ENCODE data around the gene CCDC178.

CCDC178 gene

DNA sequence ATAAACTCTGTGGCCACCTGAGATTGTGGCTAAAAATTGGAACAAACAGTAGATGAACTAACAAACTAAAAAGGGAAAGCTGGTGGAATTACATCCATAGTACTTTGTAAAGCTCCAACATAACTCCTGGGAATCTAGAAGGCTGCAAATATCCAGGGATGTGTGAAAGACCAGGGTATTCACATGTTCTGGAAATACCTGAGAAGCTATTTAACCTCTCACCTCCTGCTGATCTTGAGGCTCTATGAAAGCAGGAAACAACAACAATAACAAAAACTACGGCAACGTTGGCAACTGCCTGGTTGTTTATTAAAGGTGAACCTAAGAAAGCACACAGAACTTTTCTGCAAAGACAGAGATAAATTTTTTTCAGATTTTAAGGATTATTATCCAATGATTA is 171.3 kb downstream of the CCDC178 start:
- in situ Hi-C loops (cut with HindIII; ENCODE audit: low pct_unique_long_range_greater_than_20kb, low sequenced_read_pairs), result no loop called here
- no peak for DNase-seq (ENCODE audit: low read depth in 1 of 2, low spot score in 1 of 2)
- TF ChIP-seq JUND (IDR thresholded peaks at IDR 0.05; ENCODE audit: low read depth), result no peak

DNA sequence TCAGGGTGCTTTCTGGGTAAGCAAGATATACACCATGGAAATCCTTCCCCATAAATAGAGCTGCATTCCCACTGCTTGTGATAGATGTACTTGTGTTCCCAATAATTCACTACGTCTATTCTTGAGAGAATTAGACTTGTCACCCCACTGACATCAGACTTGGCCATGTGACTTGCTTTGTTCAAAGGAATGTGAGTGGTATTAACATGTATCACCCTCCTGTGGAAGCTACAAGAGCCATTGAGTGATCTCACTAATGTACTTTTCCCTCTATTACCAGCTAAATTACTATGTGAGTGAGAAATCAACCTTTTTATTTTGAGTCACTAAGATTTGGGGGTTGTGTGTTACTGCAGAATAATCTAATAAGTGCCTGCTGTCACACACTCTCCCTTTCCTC is 176.0 kb downstream of the CCDC178 start:
- in situ Hi-C loops (cut with HindIII; ENCODE audit: low pct_unique_long_range_greater_than_20kb, low sequenced_read_pairs), result no loop called here
- DNase-seq (ENCODE audit: low read depth in 1 of 2, low spot score in 1 of 2), result no peak
- TF ChIP-seq JUND (IDR thresholded peaks at IDR 0.05; ENCODE audit: low read depth), result no peak

DNA sequence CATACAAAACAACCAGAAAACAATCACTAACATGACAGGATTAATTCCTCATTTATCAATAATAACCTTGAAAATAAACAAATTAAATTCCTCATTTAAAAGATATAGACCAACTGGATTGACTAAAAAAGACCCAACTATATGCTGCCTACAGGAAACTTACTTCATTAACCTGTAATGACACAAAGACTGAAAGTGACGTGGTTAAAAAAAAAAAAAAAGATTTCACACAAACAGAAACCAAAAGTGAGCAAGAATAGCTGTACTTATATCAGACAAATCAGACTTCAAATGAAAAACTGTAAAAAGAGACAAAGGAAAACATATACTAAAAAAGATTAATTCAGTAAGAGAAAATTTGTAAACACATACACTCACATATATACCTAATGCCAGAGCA is 201.2 kb downstream of the CCDC178 start:
- DNase-seq (ENCODE audit: low read depth in 1 of 2, low spot score in 1 of 2), result no peak
- in situ Hi-C loops (cut with HindIII; ENCODE audit: low pct_unique_long_range_greater_than_20kb, low sequenced_read_pairs), result no loop called here
- TF ChIP-seq JUND (IDR thresholded peaks at IDR 0.05; ENCODE audit: low read depth), result no peak

GRCh38 chr18:33232318-33232626 is 208.2 kb downstream of the CCDC178 start:
- in situ Hi-C loops (cut with HindIII; ENCODE audit: low pct_unique_long_range_greater_than_20kb, low sequenced_read_pairs), result no loop called here
- DNase-seq (ENCODE audit: low read depth in 1 of 2, low spot score in 1 of 2), result no peak

GRCh38 chr18:33231474-33232317 is 208.8 kb downstream of the CCDC178 start:
- in situ Hi-C loops (cut with HindIII; ENCODE audit: low pct_unique_long_range_greater_than_20kb, low sequenced_read_pairs), result no loop called here
- DNase-seq (ENCODE audit: low read depth in 1 of 2, low spot score in 1 of 2), result peak; percentile 9 to 70
- no peak for TF ChIP-seq JUND (IDR thresholded peaks at IDR 0.05; ENCODE audit: low read depth)

More at GRCh38 chr18:33232318-33232626, 208.2 kb downstream of the CCDC178 start:
- TF ChIP-seq JUND (IDR thresholded peaks at IDR 0.05; ENCODE audit: low read depth), result no peak

DNA sequence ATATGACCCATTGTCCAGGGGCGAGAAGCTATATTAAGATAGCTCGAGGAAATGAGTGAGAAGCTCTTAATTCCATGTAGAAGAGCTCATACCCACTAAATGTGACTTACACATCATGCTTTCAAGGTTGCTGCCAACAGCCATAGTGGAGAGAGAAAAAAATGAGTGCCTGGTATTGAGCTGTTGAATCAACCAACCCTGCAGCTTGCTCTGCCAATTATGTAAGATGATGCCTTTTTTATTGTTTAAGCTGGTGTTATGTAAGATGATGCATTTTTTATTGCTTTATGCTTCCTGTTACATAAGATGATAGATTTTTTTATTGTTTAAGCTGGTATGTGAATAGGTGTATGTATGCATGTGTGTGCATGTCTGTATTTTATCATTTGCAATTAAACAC is 228.2 kb downstream of the CCDC178 start:
- DNase-seq (ENCODE audit: low read depth in 1 of 2, low spot score in 1 of 2), result no peak
- in situ Hi-C loops (cut with HindIII; ENCODE audit: low pct_unique_long_range_greater_than_20kb, low sequenced_read_pairs), result no loop called here
- no peak for TF ChIP-seq JUND (IDR thresholded peaks at IDR 0.05; ENCODE audit: low read depth)

GRCh38 chr18:33210575-33211189 is 229.8 kb downstream of the CCDC178 start:
- in situ Hi-C loops (cut with HindIII; ENCODE audit: low pct_unique_long_range_greater_than_20kb, low sequenced_read_pairs), result no loop called here
- peak; percentile 4 to 39 for DNase-seq (ENCODE audit: low read depth in 1 of 2, low spot score in 1 of 2)
- TF ChIP-seq JUND (IDR thresholded peaks at IDR 0.05; ENCODE audit: low read depth), result no peak

DNA sequence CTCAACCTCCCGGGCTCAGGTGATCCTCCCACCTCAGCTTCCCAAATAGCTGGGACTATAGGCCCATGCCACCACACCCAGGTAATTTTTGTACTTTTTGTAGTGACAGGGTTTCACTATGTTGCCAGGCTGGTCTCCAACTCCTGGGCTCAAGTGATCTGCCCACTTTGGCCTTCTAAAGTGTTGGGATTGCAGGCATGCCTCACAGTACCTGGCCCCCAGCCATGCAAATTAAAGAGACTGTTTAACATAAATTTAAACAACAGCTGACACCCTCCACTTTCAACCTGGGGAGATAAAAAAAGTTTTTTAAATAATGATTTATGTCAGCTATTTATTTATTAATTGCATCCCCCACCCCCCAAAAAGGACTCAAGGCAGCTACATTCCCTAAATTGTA is 234.7 kb downstream of the CCDC178 start:
- DNase-seq (ENCODE audit: low read depth in 1 of 2, low spot score in 1 of 2), result no peak
- in situ Hi-C loops (cut with HindIII; ENCODE audit: low pct_unique_long_range_greater_than_20kb, low sequenced_read_pairs), result no loop called here
- TF ChIP-seq JUND (IDR thresholded peaks at IDR 0.05; ENCODE audit: low read depth), result no peak

DNA sequence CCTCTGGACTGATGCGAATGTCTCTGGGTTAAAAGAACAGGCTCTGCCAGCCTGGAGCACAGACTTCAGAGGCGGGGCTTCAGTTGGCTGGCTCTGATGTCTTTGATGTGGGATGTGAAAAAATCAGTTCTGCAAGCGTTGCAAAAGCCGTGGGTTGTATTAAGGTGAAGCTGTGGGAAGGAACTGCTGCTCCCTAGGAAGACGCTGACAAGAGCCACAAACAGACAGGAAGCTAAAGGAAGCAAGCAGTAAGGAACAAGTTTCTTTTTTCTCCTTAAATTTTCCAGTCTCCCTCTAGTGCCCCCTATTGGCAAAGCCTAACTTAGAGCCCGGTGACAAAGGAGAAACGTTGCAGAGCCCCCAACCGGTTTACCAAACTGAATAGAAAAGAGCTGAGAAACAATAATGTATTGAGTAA is 239.0 kb downstream of the CCDC178 start:
- in situ Hi-C loops (cut with HindIII; ENCODE audit: low pct_unique_long_range_greater_than_20kb, low sequenced_read_pairs), result no loop called here
- DNase-seq (ENCODE audit: low read depth in 1 of 2, low spot score in 1 of 2), result peak in 1 of 2 experiments; percentile 38
- TF ChIP-seq JUND (IDR thresholded peaks at IDR 0.05; ENCODE audit: low read depth), result no peak

GRCh38 chr18:33195795-33196194 is 244.7 kb downstream of the CCDC178 start:
- DNase-seq (ENCODE audit: low read depth in 1 of 2, low spot score in 1 of 2), result no peak
- TF ChIP-seq JUND (IDR thresholded peaks at IDR 0.05; ENCODE audit: low read depth), result no peak
- in situ Hi-C loops (cut with HindIII; ENCODE audit: low pct_unique_long_range_greater_than_20kb, low sequenced_read_pairs), result no loop called here

- no peak for DNase-seq (ENCODE audit: low read depth in 1 of 2, low spot score in 1 of 2)
Measured at GRCh38 chr18:33194793-33195192, 245.7 kb downstream of the CCDC178 start.

DNA sequence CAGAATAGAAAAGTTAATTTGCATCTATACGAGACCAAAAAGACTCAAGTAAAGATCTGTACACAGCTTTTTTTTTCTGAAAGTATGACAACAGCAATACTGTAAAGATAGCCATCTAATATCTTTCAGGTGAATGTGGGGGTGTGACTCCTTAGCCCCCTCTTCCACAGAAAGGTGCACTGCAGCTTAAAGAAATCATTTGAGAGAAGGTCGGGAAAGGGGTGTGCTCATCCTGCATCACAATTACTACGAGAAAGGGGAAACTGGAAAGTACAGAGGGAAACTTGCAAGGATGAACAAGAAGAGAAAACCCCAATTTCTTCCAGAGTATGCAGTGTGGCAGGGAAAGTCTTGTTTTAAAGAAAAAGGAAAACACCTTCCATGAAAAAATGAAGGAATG is 255.6 kb downstream of the CCDC178 start:
- in situ Hi-C loops (cut with HindIII; ENCODE audit: low pct_unique_long_range_greater_than_20kb, low sequenced_read_pairs), result no loop called here
- no peak for DNase-seq (ENCODE audit: low read depth in 1 of 2, low spot score in 1 of 2)
- TF ChIP-seq JUND (IDR thresholded peaks at IDR 0.05; ENCODE audit: low read depth), result no peak

More at GRCh38 chr18:33194793-33195192, 245.7 kb downstream of the CCDC178 start:
- TF ChIP-seq JUND (IDR thresholded peaks at IDR 0.05; ENCODE audit: low read depth), result no peak
- in situ Hi-C loops (cut with HindIII; ENCODE audit: low pct_unique_long_range_greater_than_20kb, low sequenced_read_pairs), result no loop called here

GRCh38 chr18:33184175-33184574 is 256.3 kb downstream of the CCDC178 start:
- in situ Hi-C loops (cut with HindIII; ENCODE audit: low pct_unique_long_range_greater_than_20kb, low sequenced_read_pairs), result no loop called here
- no peak for TF ChIP-seq JUND (IDR thresholded peaks at IDR 0.05; ENCODE audit: low read depth)
- no peak for DNase-seq (ENCODE audit: low read depth in 1 of 2, low spot score in 1 of 2)

Data from T47D (cell line).